Ovary (tissue), 3 donors: ENCODE measurements around the gene ZNF845.

Source experiments
- EP300 ChIP-seq: sonication (generic); formaldehyde crosslinking; IDR thresholded peaks from one replicate; pipeline ENCODE4 v1.6.1; 2017; ENCODE audit warnings: antibody characterized with exemption
- POLR2A ChIP-seq: fragments of 450-650 bp; IDR thresholded peaks from one replicate; pipeline ENCODE4 v1.6.1; 2017; ENCODE audit warnings: antibody characterized with exemption, mild to moderate bottlenecking, moderate library complexity
- TF ChIP-seq, protein P1 (sequence below), 3 donors: fragments of 450-650 bp in 2 of 3; fragments of 200-600 bp in 1 of 3; IDR thresholded peaks; one replicate each; pipeline versions ENCODE4 v1.5.1 to v1.8.0; 2016 to 2022; ENCODE audit warnings: antibody characterized with exemption in 3 of 3, mild to moderate bottlenecking in 1 of 3
- donor health status: DM: no; HTN: no; CAD: no.

DNA sequence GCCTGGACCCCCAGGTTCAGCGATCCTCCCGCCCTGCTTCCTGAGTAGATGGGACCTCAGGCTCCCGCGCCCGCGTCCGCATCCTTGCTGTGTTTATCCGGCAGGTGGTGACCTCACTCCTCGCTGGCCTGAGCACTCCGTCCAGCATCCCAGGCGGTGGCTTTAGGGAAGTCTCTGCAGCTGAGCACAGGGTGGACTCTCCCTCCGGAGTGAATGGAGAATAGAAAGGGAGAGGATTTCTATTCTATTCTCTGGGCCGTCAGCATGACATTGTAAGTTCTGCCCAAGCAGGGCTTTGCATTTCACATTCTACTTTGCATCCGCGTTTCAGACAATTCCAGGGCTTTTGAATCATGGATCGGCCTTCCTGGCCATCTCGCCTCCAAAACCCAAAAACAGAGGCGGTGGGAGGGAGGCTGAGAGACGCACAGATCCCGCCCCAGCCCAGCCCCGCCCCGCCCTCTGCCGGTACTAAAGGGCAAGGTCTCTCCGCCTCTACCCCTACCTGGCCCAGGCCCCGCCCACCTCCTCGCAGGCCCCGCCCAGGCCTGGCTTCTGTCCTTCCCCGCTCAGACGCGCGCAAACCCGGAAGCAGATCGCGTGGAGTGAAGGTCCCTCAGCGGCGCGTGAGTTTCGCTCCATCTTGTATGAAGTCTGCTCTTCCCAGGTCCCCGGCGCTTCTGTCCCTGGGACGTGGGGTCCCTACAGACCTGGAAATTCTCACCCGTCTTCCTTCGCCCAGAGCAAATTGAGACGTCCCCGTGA lies 31.8 kb downstream of the ZNF845 start, which contains the start of gene ZNF525:
- no peak for TF ChIP-seq POLR2A
- TF ChIP-seq, protein P1, sequence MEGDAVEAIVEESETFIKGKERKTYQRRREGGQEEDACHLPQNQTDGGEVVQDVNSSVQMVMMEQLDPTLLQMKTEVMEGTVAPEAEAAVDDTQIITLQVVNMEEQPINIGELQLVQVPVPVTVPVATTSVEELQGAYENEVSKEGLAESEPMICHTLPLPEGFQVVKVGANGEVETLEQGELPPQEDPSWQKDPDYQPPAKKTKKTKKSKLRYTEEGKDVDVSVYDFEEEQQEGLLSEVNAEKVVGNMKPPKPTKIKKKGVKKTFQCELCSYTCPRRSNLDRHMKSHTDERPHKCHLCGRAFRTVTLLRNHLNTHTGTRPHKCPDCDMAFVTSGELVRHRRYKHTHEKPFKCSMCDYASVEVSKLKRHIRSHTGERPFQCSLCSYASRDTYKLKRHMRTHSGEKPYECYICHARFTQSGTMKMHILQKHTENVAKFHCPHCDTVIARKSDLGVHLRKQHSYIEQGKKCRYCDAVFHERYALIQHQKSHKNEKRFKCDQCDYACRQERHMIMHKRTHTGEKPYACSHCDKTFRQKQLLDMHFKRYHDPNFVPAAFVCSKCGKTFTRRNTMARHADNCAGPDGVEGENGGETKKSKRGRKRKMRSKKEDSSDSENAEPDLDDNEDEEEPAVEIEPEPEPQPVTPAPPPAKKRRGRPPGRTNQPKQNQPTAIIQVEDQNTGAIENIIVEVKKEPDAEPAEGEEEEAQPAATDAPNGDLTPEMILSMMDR (IDR thresholded peaks at IDR 0.05) = peak in 1 of 3 donors; percentile 17
- TF ChIP-seq EP300 = no peak
